NCI-H2029 (cell line): ENCODE data around the gene TMEM178B.
"Not testable (repeated sequence)": the region's sequence is repeated elsewhere in the genome, so short reads cannot be mapped to it uniquely, and the experiment has no call there.

ENCODE experiments used
- DNase-seq: peaks from one replicate; lab custom pipeline; 2025; lab: John Stamatoyannopoulos, UW

Gene TMEM178B

DNA sequence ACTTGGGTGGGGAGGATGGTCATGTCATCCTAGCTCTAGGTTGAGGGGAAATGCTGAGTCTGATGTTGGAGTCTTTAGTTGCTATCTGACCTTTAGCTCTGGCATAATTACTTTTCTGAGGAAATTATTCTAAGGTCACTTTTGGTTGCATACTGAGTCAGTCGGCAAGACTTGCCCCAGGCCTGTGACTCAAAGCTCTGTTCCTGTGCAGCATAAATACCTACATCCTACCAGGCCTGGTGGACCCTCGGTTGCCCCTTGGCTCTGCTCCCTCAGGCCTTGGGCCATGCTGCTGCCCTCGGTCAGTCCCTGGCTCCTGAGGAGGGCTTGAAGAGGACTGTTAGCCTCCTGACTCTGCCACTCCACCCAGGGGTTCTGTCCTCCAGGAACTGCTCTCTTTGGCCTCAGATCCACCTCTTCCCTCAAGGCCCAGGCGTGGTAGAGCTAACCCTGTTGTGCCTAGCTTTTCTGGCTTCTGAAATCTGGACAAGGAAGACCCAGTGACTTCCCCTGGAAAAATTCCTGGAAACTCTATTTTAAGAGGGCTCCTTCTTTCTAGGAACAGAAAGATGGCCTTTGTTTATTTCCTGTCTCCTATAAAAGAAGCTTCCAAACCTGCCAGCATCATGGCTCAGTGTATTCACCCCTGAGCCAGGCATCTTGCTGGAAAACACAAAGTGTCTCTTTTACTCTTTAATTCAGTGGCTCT, 71.2 kb downstream of the TMEM178B start:
- DNase-seq, result no peak

- no peak for DNase-seq
Observed at GRCh38 chr7:141145630-141145982, 71.7 kb downstream of the TMEM178B start.

GRCh38 chr7:141147482-141147881, 73.6 kb downstream of the TMEM178B start:
- no peak for DNase-seq

GRCh38 chr7:141150465-141150864, 76.6 kb downstream of the TMEM178B start:
- no peak for DNase-seq

DNA sequence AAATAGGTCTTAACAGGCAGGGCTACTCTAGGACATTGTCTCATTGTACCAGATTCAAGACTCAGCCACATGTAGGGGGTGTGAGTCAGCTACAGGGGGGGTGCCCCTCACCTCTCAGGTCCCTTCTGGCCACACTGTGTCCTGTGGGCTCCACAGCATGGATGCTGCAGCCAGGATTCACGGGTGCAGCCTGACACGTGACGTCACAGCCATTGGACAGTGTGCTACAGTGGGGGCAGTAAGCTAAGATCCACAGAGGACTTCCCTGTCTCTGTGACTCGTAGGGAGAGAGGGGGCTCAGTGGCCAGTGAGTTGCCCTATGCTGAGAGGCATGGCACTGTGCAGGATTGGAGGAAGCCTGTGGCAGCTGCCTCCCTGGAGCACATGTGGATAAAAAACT, 77.9 kb downstream of the TMEM178B start:
- DNase-seq, result no peak

DNA sequence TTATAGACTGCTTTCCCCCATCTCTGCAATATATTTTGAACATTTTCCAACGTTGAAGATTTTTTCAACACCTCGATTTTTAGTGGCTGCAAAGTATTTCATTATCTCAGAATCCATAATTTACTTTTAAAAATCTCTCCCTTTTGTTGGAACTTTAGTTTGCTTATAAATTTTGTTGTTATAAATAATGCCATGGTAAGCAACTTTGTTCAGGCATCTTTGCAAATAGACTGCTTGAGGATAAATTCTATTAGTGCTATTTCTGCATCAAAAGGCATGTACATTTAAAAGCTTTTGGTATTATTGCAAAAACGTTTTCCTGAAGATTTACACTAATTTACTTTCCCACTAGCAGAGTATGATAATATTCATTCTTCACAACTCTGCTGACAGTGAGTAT, 79.4 kb downstream of the TMEM178B start:
- DNase-seq, result no peak

DNA sequence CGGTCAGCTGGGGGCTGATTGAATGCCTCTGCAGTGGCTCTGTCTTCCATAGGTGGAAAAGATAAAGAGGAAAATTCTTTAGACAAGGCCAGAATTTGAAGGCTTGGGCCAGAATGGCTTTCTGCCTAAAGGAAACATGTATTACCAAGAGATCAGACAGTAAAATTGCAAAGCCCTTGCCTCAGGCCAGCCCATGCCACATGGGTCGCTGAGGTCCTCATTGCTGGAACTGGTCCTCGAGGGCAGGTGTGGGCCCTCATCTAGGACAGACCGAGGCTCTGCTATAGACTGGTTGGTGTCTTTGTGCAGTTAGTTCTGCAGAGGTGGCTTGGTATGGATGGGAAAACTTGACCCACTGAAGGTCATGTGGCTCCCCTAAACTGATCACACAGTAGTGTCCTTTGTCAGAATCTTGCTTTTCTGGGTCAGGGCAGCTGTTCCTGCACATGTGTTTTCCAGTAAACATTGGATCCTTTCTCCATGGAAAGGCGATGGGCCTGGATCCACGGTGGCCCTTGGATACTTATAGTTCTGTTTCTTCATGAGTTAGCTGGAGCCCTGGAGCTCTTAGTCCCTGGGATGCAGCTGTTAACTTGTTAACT, 80.4 kb downstream of the TMEM178B start:
- no peak for DNase-seq

- DNase-seq, result no peak
Observed at GRCh38 chr7:141156407-141156806, 82.5 kb downstream of the TMEM178B start.

- no peak for DNase-seq
Observed at GRCh38 chr7:141157138-141157765, 83.4 kb downstream of the TMEM178B start.

DNA sequence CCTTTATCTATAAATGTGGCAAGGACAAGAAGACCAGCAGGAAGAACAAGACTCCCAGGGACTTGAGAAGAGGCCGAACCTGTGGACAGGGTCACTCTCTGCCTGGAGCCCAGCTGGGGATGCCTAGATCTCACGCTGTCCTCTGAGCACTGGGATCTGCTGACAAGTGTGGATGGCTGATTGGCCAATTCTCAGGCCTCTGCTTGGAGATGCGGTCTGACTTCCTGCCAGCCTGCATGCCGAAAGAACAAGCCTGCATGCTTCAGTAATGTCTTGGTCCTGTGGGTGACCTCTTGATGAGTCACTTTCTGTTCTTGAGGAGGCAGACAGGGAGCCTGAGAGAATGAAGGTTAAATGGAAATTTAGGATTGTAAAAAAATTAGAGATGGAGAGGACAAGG, 84.7 kb downstream of the TMEM178B start:
- no peak for DNase-seq

DNA sequence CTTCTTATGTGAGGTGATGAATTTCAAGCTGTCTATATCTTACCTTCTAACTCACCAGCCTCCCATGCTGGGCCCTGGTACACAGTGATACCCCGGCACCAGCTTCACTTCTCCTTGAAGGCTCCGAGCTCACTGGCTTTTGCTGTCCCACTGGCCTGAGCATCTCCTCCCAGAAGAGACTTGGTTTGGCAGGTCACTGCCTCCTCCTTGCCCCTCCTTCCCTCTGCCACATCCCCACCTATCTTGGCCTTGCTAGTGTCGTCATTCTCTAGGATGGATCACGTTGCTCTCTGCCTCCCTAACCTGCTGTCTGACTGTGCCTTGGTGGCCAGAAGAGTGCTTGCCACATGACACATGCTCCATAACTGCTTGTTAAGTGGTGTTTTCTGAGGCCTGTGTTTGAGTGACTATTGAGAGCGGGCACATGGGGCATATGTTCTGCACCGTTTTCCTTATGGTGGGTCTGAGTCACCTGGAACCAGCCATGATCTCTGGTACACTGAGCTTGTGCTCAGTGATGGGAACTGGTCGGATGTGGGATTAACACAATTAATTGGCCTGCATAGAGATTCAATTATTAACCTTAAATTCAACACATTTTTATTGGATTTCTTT, 86.5 kb downstream of the TMEM178B start:
- DNase-seq, result no peak

DNA sequence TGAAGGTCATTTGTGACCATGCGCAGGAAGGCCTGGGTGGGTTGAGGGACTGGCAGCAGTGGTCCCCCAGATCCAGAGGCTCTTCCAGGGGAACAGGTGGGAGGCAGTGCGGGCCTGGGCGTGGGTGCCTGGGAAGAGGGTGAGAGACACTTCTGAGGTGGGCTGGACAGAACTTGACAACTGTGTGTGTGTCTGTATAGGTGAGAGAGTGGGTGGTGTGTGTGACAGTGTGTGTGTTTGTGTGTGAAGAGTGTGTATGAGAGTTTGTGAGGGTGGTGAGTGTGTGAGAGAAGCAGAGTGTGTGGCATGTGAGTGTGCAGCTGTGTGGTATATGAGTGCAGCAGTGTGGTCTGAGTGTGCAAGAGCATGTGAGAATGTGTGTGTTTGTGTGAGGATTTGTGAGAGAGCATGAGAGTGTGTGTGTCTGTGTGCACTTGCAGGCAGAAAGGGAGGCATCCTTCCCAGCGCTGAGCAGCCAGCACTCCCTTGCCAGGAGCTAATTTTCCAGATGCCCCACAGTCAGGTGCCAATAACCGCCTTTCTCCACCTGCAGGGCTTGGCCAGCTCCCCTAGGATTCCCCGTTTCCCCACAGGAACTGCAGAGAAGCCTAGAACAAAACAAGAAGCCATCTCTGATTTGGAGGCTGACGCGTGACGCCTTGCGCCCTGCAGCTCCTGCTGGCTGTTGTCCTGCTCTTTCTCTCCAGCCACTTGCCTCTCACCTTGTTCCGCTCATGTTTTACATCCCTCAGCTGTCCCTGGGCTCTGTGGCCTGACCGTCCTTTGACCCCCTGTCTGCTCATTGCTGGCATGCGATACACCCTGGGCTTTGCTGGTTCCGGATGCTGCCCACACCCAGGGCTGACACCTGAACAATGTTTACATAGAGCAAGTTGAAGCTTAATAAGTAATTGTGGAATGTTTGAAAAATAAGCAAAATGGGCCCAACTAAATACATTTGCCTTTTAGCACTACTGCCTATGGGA, 88.0 kb downstream of the TMEM178B start:
- DNase-seq, result no peak

DNA sequence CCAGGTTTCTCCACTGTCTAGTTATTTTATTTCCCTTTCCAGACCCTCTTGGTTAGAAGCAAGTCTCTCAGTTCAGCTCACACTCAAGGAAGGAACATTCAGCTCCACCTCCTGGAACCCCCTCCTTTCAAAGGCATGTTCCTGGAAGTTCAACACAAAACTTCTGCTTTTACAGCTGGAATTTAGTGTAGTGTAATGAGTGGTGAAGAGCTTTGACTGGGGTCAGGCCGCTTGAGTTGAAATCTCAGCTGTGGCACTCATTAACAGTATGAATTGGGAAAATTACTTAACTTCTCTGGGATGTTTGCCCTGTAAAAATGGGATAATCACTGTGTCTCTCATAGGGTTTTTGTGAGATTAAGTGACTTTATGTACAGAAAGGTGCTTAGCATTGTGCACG, 91.7 kb downstream of the TMEM178B start:
- DNase-seq, result no peak

GRCh38 chr7:141166926-141167325, 93.1 kb downstream of the TMEM178B start:
- DNase-seq, result no peak

DNA sequence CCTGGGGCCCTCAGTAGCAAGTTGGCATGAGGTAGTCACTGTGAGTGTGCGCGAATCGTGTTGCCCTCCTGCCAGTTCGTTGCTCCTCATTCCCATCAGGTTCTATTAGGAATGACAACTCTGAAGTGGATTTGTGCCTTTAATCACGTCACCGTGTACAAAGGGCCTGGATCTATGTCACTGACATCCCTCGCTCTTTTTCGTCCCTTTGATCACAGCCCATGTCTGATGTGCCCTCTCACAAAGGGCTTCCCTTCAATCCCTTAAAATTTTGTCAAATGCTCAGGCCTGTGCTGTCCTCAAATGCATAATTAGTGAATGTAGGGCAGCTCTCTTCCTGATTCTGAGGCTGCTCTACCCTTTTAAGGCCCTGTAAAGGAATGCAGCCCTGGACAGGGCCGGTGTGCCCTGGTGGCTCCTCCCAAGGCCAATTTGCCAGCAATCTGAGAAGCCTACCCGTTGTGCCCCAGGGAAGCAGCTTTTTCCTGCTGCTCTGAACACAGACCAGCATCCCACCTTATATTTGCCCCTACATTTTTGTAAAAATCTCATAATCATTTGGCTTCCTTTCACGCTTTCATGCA, 93.6 kb downstream of the TMEM178B start:
- no peak for DNase-seq

- DNase-seq, result not testable (repeated sequence)
Observed at GRCh38 chr7:141169157-141169556, 95.3 kb downstream of the TMEM178B start.

DNA sequence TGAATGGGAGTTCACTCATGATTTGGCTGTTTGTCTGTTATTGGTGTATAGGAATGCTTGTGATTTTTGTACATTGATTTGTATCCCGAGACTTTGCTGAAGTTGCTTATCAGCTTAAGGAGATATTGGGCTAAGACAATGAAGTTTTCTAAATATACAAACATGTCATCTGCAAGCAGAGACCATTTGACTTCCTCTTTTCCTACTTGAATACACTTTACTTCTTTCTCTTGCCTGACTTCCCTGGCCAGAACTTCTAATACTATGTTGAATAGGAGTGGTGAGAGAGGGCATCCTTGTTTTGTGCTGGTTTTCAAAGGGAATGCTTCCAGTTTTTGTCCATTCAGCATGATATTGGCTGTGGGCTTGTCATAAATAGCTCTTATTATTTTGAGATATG, 101.9 kb downstream of the TMEM178B start:
- not testable (repeated sequence) for DNase-seq

DNA sequence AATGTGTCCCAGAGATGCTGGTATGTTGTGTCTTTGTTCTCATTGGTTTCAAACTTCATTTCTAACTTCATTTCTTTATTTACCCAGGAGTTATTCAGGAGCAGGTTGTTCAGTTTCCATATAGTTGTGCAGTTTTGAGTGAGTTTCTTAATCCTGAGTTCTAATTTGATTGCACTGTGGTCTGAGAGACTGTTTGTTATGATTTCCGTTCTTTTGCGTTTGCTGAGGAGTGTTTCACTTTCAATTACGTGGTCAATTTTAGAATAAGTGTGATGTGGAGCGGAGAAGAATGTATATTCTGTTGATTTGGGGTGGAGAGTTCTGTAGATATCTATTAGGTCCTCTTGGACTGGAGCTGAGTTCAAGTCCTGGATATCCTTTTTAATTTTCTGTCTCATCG, 103.3 kb downstream of the TMEM178B start:
- DNase-seq, result not testable (repeated sequence)

GRCh38 chr7:141178486-141179135, 104.7 kb downstream of the TMEM178B start:
- DNase-seq, result peak; percentile 10

DNA sequence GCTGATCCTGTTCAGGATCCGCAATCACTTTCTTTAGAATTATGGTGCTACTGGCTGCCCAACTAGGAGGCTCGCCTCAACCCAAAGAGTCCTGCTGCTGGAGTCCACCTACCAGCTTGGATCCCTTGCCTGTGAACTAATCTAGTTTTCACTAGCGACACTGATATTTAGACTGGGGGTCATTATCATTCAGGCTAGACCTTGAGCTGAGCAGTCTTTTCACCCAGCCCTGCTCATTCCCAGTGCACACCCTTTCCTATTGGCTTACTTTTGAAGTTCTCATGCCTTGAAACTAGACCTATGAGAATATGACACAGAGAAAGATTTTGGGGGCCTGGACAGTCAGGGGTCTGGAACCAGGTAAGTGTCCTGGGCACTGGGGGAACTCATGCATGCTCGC, 107.9 kb downstream of the TMEM178B start:
- no peak for DNase-seq
